B cell (primary cell): ENCODE measurements around the gene ELMO1. TPM values are rescaled to one million over a fixed set of nuclear protein-coding genes. Genes with fewer than 3 reads are reported as not detected.

Experiments
- ATAC-seq: fragments of 200-7000 bp; cut with Tn5 transposase; one replicate; pipeline ENCODE4 v1.10.0; 2021; ENCODE audit warnings: low read depth, mild to moderate bottlenecking, moderate number of reproducible peaks, moderate library complexity
- CTCF ChIA-PET: fragments of 350-600 bp; sonication (Branson Sonifier 250); formaldehyde crosslinking; loops from one replicate; lab custom pipeline; 2021; ENCODE audit warnings: antibody characterized with exemption, inconsistent platforms; lab: Charles Lee
- POLR2A ChIA-PET: fragments of 350-600 bp; sonication (Branson Sonifier 250); formaldehyde crosslinking; loops from one replicate; lab custom pipeline; 2021; ENCODE audit warnings: antibody characterized with exemption; lab: Charles Lee
- DNase-seq: peaks from one replicate; pipeline ENCODE4 v3.0.0; 2013
- H2AFZ ChIP-seq: 2 replicates; pipeline ENCODE4 v1.6.1; 2012; ENCODE audit warnings: mild to moderate bottlenecking, low read depth, low read length; ENCODE audit not compliant: insufficient read depth, poor library complexity, severe bottlenecking
- H3K27ac ChIP-seq, 2 donors: 1 replicate in 1 of 2; 2 replicates in 1 of 2; pipeline ENCODE4 v1.5.1; 2012 to 2013; ENCODE audit warnings: low read length in 2 of 2, mild to moderate bottlenecking in 2 of 2, moderate library complexity in 1 of 2
- H3K27me3 ChIP-seq, 4 experiments: fragments of 200-600 bp in 1 of 4; sonication (generic) in 1 of 4; replicated peaks in 1 of 4; 1 replicate in 2 of 4; 2 replicates in 2 of 4; pipeline versions ENCODE4 v1.6.1 to v1.7.0; 2013 to 2016; ENCODE audit warnings: low read length in 3 of 4, mild to moderate bottlenecking in 2 of 4, mixed read lengths in 1 of 4, moderate library complexity in 1 of 4; ENCODE audit not compliant: insufficient read depth in 4 of 4, control insufficient read depth in 3 of 4; ENCODE audit errors: control extremely low read depth in 1 of 4
- H3K36me3 ChIP-seq, 2 experiments: replicated peaks in 1 of 2; 1 replicate in 1 of 2; 2 replicates in 1 of 2; pipeline versions ENCODE4 v1.6.1 to v1.7.1; 2013; ENCODE audit warnings: low read length in 1 of 2; ENCODE audit not compliant: insufficient read depth in 2 of 2, control insufficient read depth in 1 of 2; ENCODE audit errors: control extremely low read depth in 1 of 2, extremely low read depth in 1 of 2
- H3K4me1 ChIP-seq, 2 donors: fragments of 200-600 bp in 1 of 2; sonication (generic) in 1 of 2; 1 replicate in 1 of 2; 2 replicates in 1 of 2; pipeline versions ENCODE4 v1.5.1 to v1.6.1; 2013 to 2017; ENCODE audit warnings: low read length in 2 of 2; ENCODE audit not compliant: control insufficient read depth in 2 of 2, insufficient read depth in 2 of 2
- H3K4me2 ChIP-seq: replicated peaks from 2 replicates; pipeline ENCODE3; 2012; ENCODE audit warnings: mild to moderate bottlenecking, low read depth, low read length; ENCODE audit not compliant: poor library complexity, severe bottlenecking
- H3K4me3 ChIP-seq, 5 experiments: fragments of 200-600 bp in 1 of 5; sonication (generic) in 1 of 5; 1 replicate in 3 of 5; 2 replicates in 2 of 5; pipeline versions ENCODE4 v1.5.1 to v1.7.0; 2011 to 2016; ENCODE audit warnings: low read length in 4 of 5, mild to moderate bottlenecking in 4 of 5, low read depth in 2 of 5, control low read depth in 1 of 5, moderate library complexity in 1 of 5; ENCODE audit not compliant: insufficient read depth in 1 of 5; ENCODE audit errors: control extremely low read depth in 1 of 5, extremely low read depth in 1 of 5
- H3K79me2 ChIP-seq: fragments of 200-600 bp; sonication (generic); one replicate; pipeline ENCODE4 v1.6.0; 2016; ENCODE audit warnings: low read length; ENCODE audit not compliant: control insufficient read depth, insufficient read depth
- H3K9ac ChIP-seq: fragments of 200-600 bp; sonication (generic); 2 replicates; pipeline ENCODE4 v1.6.1; 2017; ENCODE audit warnings: mild to moderate bottlenecking, low read length, moderate library complexity
- H3K9me3 ChIP-seq, 3 donors: one replicate each; pipeline versions ENCODE4 v1.6.1 to v1.7.1; 2013; ENCODE audit warnings: low read length in 2 of 3; ENCODE audit not compliant: control insufficient read depth in 2 of 3, insufficient read depth in 1 of 3; ENCODE audit errors: control extremely low read depth in 1 of 3
- H4K20me1 ChIP-seq: 2 replicates; pipeline ENCODE4 v1.6.0; 2012; ENCODE audit warnings: mild to moderate bottlenecking, low read length; ENCODE audit not compliant: insufficient read depth, control insufficient read depth, poor library complexity, severe bottlenecking
- H3K27ac Mint-ChIP-seq: one replicate; pipeline ENCODE4 v1.8.0; 2021; ENCODE audit warnings: mixed read lengths
- H3K27me3 Mint-ChIP-seq: one replicate; pipeline ENCODE4 v1.8.0; 2021; ENCODE audit warnings: mixed read lengths
- H3K4me1 Mint-ChIP-seq: one replicate; pipeline ENCODE4 v1.8.0; 2021; ENCODE audit warnings: mixed read lengths
- H3K4me3 Mint-ChIP-seq: one replicate; pipeline ENCODE4 v1.8.0; 2021; ENCODE audit warnings: mixed read lengths
- H3K9me3 Mint-ChIP-seq: one replicate; pipeline ENCODE4 v1.8.0; 2022; ENCODE audit warnings: mixed read lengths; ENCODE audit not compliant: insufficient read depth
- EZH2 ChIP-seq: IDR thresholded peaks from 2 replicates; pipeline ENCODE4 v1.6.1; 2012; ENCODE audit warnings: borderline replicate concordance, low read depth, mild to moderate bottlenecking, moderate library complexity, low read length; ENCODE audit not compliant: insufficient read depth, poor library complexity, severe bottlenecking
- WGBS: methylation state at CpG from one replicate; pipeline ENCODE4 v1.1.5; 2013; ENCODE audit warnings: missing lambda C conversion rate; ENCODE audit not compliant: insufficient coverage; 5-methylcytosine and 5-hydroxymethylcytosine counted together
- intact Hi-C: fragments of 100-400 bp; cut with micrococcal nuclease; formaldehyde crosslinking; loops from one replicate; pipeline ENCODE4 v1.10.0; 2022
- polyA plus RNA-seq: library from polyadenylated mRNA; depleted of rRNA; stranded (reverse); fragments of >200 nt; gene quantifications from 2 replicates; pipeline ENCODE4 v1.2.3, GENCODE V29; 2012
- total RNA-seq, 2 donors: library from RNA; stranded (reverse); fragments of 120-200 nt in 1 of 2; gene quantifications; 1 replicate in 1 of 2; 2 replicates in 1 of 2; pipeline versions ENCODE4 v1.2.3 to v1.2.4, GENCODE V29; 2013 to 2022
- TF ChIP-seq, protein P1 (sequence below): fragments of 200-600 bp; IDR thresholded peaks from one replicate; pipeline ENCODE4 v1.8.0; 2022; ENCODE audit warnings: antibody characterized with exemption, mild to moderate bottlenecking

The ELMO1 gene
- total and polyA plus RNA-seq, 2 donors (not counting 1 experiment from before 2014, with no cell fraction given), result 44.7 to 177 TPM

GRCh38 chr7:37176079-37176478, 272.6 kb downstream of the ELMO1 start:
- no peaks in the 10 kb centered on the region for H3K9me3 ChIP-seq
- no peak overlapping the region for H3K27ac ChIP-seq
- CTCF ChIA-PET, result interaction anchor here (1.1 to 1.4 kb wide), 3 partner anchors 24 to 688 kb away, joined by 3 to 8 read pairs (median 3); no protein-coding TSS in a partner anchor
- no peak overlapping the region for H3K9ac ChIP-seq
- POLR2A ChIA-PET, result no interaction called here
- DNase-seq, result no peak
- H3K27me3 Mint-ChIP-seq, result no peaks in the 10 kb centered on the region
- H4K20me1 ChIP-seq, result peaks cover 24% of the 10 kb centered on the region
- no peak overlapping the region for H3K27ac Mint-ChIP-seq
- H3K4me1 ChIP-seq, result no peaks in the 10 kb centered on the region
- H3K4me3 ChIP-seq, result no peak overlapping the region
- no peaks in the 10 kb centered on the region for H3K27me3 ChIP-seq
- H3K4me1 Mint-ChIP-seq, result no peaks in the 10 kb centered on the region
- no peak for ATAC-seq
- 67% methylated on average over 1 of the region's 3 CpGs for WGBS
- TF ChIP-seq, protein P1, sequence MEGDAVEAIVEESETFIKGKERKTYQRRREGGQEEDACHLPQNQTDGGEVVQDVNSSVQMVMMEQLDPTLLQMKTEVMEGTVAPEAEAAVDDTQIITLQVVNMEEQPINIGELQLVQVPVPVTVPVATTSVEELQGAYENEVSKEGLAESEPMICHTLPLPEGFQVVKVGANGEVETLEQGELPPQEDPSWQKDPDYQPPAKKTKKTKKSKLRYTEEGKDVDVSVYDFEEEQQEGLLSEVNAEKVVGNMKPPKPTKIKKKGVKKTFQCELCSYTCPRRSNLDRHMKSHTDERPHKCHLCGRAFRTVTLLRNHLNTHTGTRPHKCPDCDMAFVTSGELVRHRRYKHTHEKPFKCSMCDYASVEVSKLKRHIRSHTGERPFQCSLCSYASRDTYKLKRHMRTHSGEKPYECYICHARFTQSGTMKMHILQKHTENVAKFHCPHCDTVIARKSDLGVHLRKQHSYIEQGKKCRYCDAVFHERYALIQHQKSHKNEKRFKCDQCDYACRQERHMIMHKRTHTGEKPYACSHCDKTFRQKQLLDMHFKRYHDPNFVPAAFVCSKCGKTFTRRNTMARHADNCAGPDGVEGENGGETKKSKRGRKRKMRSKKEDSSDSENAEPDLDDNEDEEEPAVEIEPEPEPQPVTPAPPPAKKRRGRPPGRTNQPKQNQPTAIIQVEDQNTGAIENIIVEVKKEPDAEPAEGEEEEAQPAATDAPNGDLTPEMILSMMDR, result no peak
- no peak for TF ChIP-seq EZH2
- no peaks in the 10 kb centered on the region for H3K9me3 Mint-ChIP-seq
- no peaks in the 10 kb centered on the region for H3K79me2 ChIP-seq
- no peak overlapping the region for H3K4me3 Mint-ChIP-seq
- H2AFZ ChIP-seq, result no peak overlapping the region
- intact Hi-C loops, result no loop called here
- H3K36me3 ChIP-seq, result peaks cover 4 to 25% of the 10 kb centered on the region in 2 experiments
- H3K4me2 ChIP-seq, result no peak overlapping the region

GRCh38 chr7:37174460-37174859, 274.2 kb downstream of the ELMO1 start:
- no peaks in the 10 kb centered on the region for H3K4me1 ChIP-seq
- intact Hi-C loops, result no loop called here
- no peaks in the 10 kb centered on the region for H3K9me3 Mint-ChIP-seq
- peaks cover 6 to 31% of the 10 kb centered on the region in 2 experiments for H3K36me3 ChIP-seq
- no peaks in the 10 kb centered on the region for H3K79me2 ChIP-seq
- ChIA-PET CTCF (no interaction called here), POLR2A (no interaction called here)
- no peak overlapping the region for H3K4me3 ChIP-seq
- ATAC-seq (no peak), DNase-seq (no peak)
- no peak overlapping the region for H2AFZ ChIP-seq
- H3K27me3 ChIP-seq, result no peaks in the 10 kb centered on the region
- TF ChIP-seq EZH2, result no peak
- TF ChIP-seq, protein P1, result no peak
- no peak overlapping the region for H3K4me2 ChIP-seq
- H4K20me1 ChIP-seq, result peaks cover 22% of the 10 kb centered on the region
- H3K9ac ChIP-seq, result no peak overlapping the region
- no peaks in the 10 kb centered on the region for H3K4me1 Mint-ChIP-seq
- WGBS, result 96% methylated on average over 5 of the region's 5 CpGs
- no peak overlapping the region for H3K27ac Mint-ChIP-seq
- H3K9me3 ChIP-seq, result no peaks in the 10 kb centered on the region
- H3K4me3 Mint-ChIP-seq, result no peak overlapping the region
- no peaks in the 10 kb centered on the region for H3K27me3 Mint-ChIP-seq
- no peak overlapping the region for H3K27ac ChIP-seq
